H1 (cell line): ENCODE data around the gene PRMT5.

Experiments
- CHD2 ChIP-seq: IDR thresholded peaks from 2 replicates; pipeline ENCODE4 v1.6.1; 2012; ENCODE audit warnings: low read length, improper control_type of control experiment
- EZH2 ChIP-seq: fragments of 200-600 bp; sonication (generic); IDR thresholded peaks from 2 replicates; pipeline ENCODE4 v1.7.1; 2012; ENCODE audit warnings: low read depth, mild to moderate bottlenecking, moderate library complexity, low read length, inconsistent platforms; ENCODE audit not compliant: severe bottlenecking
- KDM5A ChIP-seq: fragments of 200-600 bp; IDR thresholded peaks from 2 replicates; pipeline ENCODE4 v1.7.1; 2012; ENCODE audit warnings: mild to moderate bottlenecking, low read length, inconsistent platforms, mixed read lengths
- POLR2A ChIP-seq, 2 experiments: IDR thresholded peaks; 1 replicate in 1 of 2; 2 replicates in 1 of 2; pipeline ENCODE4 v1.6.1; 2011; ENCODE audit warnings: low read depth in 2 of 2, low read length in 2 of 2, mild to moderate bottlenecking in 2 of 2; ENCODE audit errors: control extremely low read depth in 1 of 2
- POLR2AphosphoS5 ChIP-seq: IDR thresholded peaks from 2 replicates; pipeline ENCODE4 v1.6.1; 2011; ENCODE audit warnings: low read depth, low read length
- RAD21 ChIP-seq, 2 experiments: IDR thresholded peaks in 1 of 2; conservative IDR thresholded peaks in 1 of 2; 2 replicates each; pipeline ENCODE4 v1.6.1; 2011; ENCODE audit warnings: low read depth in 2 of 2, low read length in 2 of 2, improper control_type of control experiment in 1 of 2, inconsistent platforms in 1 of 2, mild to moderate bottlenecking in 1 of 2, moderate library complexity in 1 of 2
- TEAD4 ChIP-seq: IDR thresholded peaks from 2 replicates; pipeline ENCODE4 v1.6.1; 2012; ENCODE audit warnings: low read depth, low read length, inconsistent platforms, mixed read lengths
- TF ChIP-seq, protein P1 (sequence below), 3 experiments: IDR thresholded peaks; 1 replicate in 2 of 3; 2 replicates in 1 of 3; pipeline versions ENCODE4 v1.5.1 to v1.6.1; 2011; ENCODE audit warnings: low read length in 3 of 3, mild to moderate bottlenecking in 3 of 3, inconsistent platforms in 2 of 3, low read depth in 1 of 3, moderate library complexity in 1 of 3; ENCODE audit not compliant: insufficient read depth in 1 of 3; ENCODE audit errors: control extremely low read depth in 1 of 3

DNA sequence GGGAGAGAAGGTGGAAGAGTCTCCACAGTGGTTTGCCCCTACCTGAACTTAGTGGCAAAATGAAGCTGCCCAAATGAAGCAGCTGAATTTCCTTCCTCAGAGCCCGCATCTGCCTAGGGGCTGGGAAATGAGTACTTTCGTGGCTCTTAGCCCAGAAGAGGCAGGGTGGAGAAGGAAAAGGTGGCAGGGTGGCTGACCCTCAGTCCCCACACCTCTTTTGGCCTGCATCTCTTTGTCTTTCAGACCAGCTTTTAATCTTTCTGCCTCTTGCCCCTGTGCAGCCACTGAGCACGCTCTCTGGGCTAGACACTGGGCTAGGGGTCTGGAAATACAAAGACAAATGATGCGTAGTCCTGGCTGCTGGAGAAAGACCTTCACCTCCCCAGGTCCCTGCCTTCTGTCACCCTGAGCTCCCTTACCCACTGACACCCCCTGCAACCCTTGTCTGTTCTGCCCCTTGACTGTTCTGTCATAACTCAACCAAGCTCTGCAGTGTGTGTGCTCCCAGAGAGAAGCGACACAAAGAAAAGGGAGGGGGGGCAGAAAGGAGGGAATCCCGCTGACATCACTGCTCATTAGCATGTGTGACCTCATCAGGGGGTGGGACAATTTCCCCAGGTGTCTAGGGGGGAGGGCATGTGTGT is 46.5 kb downstream of the PRMT5 start:
- TF ChIP-seq TEAD4: no peak
- TF ChIP-seq KDM5A: no peak
- TF ChIP-seq, protein P1, sequence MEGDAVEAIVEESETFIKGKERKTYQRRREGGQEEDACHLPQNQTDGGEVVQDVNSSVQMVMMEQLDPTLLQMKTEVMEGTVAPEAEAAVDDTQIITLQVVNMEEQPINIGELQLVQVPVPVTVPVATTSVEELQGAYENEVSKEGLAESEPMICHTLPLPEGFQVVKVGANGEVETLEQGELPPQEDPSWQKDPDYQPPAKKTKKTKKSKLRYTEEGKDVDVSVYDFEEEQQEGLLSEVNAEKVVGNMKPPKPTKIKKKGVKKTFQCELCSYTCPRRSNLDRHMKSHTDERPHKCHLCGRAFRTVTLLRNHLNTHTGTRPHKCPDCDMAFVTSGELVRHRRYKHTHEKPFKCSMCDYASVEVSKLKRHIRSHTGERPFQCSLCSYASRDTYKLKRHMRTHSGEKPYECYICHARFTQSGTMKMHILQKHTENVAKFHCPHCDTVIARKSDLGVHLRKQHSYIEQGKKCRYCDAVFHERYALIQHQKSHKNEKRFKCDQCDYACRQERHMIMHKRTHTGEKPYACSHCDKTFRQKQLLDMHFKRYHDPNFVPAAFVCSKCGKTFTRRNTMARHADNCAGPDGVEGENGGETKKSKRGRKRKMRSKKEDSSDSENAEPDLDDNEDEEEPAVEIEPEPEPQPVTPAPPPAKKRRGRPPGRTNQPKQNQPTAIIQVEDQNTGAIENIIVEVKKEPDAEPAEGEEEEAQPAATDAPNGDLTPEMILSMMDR (IDR thresholded peaks at IDR 0.05; ENCODE audit: control extremely low read depth in 1 of 3, insufficient read depth in 1 of 3, low read depth in 1 of 3, low read length in 3 of 3): no peak
- no peak for TF ChIP-seq RAD21 (IDR thresholded peaks at IDR 0.05 in 1 of 2, conservative IDR thresholded peaks at IDR 0.05 in 1 of 2; ENCODE audit: low read depth in 2 of 2, low read length in 2 of 2)
- no peak for TF ChIP-seq CHD2
- peak in 1 of 2 experiments; percentile 65; a peak in 2 of 3 replicates for TF ChIP-seq POLR2A (IDR thresholded peaks at IDR 0.05; ENCODE audit: control extremely low read depth in 1 of 2, low read depth in 2 of 2, low read length in 2 of 2)
- TF ChIP-seq EZH2: no peak
- TF ChIP-seq POLR2AphosphoS5: no peak
